Heart left ventricle (tissue), 13 donors: Measurements from ENCODE around the gene TNS3.

Experiments used
- POLR2A ChIP-seq, 2 donors: fragments of 450-650 bp; IDR thresholded peaks; one replicate each; pipeline ENCODE4 v1.6.1; 2017; ENCODE audit warnings: antibody characterized with exemption in 2 of 2, mild to moderate bottlenecking in 2 of 2, moderate library complexity in 2 of 2
- TF ChIP-seq, protein P1 (sequence below), 12 donors: fragments of 200-600 bp; sonication (generic) in 4 of 12; IDR thresholded peaks; one replicate each; pipeline versions ENCODE4 v1.5.0 to v1.8.0; 2018 to 2022; ENCODE audit warnings: antibody characterized with exemption in 12 of 12, mild to moderate bottlenecking in 5 of 12
- donor health status: ischemic (EF 13 %, LVEDD 7.1; RV severe dilation, severe dysfunction).
- donor health status: DM: no; HTN: yes; CAD: no.
- donor health status: DM: no; HTN: no; CAD: no.
- donor health status: ischemic (EF 25% LVEDD 6.9; RV normal size, moderate dysfunction).
- donor health status: ischemic (EF 25% LVEDD 5.7; RV mildly dilated, moderate dysfunction).
- donor health status: ischemic (EF 35%, LVEDD 5.7; RV mildly dilated, moderate dysfunction).
- donor health status: nonischemic (EF 11% LVEDD 7.7; RV severe dilation, severe dysfunction).
- donor health status: DM: yes; HTN: yes; CAD: no.
- donor health status: PGD.
- donor health status: ischemic (EF 29% LVEDD 5.4; RV normal size, mild dysfunction).
- donor health status: nonischemic (EF 23%, LVEDD 6.1; RV moderate dilation, normal function).

DNA sequence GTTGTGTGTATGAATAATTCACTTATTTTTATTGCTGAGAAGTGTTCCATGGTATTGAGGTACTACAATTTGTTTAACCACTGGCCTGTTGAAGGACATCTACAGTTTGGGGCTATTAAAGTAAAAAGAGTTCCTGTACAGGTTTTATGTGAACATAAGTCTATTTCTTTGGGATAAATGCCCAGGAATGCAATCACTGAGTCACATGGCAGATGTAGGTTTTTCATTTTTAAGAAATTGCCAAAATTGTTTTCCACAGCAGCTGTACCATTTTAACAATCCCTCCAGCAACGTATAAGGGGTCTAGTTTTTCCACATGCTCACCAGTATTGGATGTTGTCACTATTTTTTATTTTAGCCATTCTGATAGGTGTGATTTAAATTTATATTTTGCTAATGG lies 243.9 kb downstream of the TNS3 start:
- TF ChIP-seq, protein P1, sequence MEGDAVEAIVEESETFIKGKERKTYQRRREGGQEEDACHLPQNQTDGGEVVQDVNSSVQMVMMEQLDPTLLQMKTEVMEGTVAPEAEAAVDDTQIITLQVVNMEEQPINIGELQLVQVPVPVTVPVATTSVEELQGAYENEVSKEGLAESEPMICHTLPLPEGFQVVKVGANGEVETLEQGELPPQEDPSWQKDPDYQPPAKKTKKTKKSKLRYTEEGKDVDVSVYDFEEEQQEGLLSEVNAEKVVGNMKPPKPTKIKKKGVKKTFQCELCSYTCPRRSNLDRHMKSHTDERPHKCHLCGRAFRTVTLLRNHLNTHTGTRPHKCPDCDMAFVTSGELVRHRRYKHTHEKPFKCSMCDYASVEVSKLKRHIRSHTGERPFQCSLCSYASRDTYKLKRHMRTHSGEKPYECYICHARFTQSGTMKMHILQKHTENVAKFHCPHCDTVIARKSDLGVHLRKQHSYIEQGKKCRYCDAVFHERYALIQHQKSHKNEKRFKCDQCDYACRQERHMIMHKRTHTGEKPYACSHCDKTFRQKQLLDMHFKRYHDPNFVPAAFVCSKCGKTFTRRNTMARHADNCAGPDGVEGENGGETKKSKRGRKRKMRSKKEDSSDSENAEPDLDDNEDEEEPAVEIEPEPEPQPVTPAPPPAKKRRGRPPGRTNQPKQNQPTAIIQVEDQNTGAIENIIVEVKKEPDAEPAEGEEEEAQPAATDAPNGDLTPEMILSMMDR (IDR thresholded peaks at IDR 0.05) = no peak
- TF ChIP-seq POLR2A (IDR thresholded peaks at IDR 0.05) = no peak
